ENCODE data around the gene ZNF195.

DNA sequence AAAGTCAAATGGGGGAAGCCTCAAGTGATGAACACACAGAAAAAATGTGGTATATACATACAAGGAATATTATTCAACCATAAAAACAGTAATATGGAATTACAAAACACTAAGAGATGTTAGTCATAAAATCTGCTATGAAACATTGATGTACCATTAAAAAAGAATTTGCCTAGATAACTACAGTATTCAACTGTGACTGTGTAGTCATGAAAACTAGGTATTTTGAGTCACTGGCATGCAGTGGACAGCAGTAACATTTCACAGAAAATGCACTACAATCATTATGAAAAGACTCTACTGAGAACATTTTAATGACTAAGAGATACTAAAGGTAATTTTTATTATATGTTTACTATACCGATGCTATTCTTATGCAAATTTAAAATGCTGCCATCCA, 11.7 kb downstream of the ZNF195 start:
- no peak for TF ChIP-seq POLR2A (IDR thresholded peaks at IDR 0.05)
- TF ChIP-seq, protein P1, sequence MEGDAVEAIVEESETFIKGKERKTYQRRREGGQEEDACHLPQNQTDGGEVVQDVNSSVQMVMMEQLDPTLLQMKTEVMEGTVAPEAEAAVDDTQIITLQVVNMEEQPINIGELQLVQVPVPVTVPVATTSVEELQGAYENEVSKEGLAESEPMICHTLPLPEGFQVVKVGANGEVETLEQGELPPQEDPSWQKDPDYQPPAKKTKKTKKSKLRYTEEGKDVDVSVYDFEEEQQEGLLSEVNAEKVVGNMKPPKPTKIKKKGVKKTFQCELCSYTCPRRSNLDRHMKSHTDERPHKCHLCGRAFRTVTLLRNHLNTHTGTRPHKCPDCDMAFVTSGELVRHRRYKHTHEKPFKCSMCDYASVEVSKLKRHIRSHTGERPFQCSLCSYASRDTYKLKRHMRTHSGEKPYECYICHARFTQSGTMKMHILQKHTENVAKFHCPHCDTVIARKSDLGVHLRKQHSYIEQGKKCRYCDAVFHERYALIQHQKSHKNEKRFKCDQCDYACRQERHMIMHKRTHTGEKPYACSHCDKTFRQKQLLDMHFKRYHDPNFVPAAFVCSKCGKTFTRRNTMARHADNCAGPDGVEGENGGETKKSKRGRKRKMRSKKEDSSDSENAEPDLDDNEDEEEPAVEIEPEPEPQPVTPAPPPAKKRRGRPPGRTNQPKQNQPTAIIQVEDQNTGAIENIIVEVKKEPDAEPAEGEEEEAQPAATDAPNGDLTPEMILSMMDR (IDR thresholded peaks at IDR 0.05): no peak
